LNCaP clone FGC (cell line): ENCODE data around the gene FOXN3.

ENCODE experiments used
- DNase-seq: peaks from one replicate; pipeline ENCODE4 v3.0.0-alpha.2; 2011; ENCODE audit warnings: low read depth
- H3K4me3 ChIP-seq: 2 replicates; pipeline ENCODE4 v1.5.1; 2011; ENCODE audit warnings: mild to moderate bottlenecking, low read depth, low read length, control low read depth
- CTCF ChIP-seq: IDR thresholded peaks from 2 replicates; pipeline ENCODE4 v1.5.1; 2012; ENCODE audit warnings: mild to moderate bottlenecking; ENCODE audit not compliant: control insufficient read depth, insufficient read depth; ENCODE audit errors: extremely low read depth

Gene FOXN3

GRCh38 chr14:89241934-89242651 is 174.9 kb downstream of the FOXN3 start:
- DNase-seq: no peak

GRCh38 chr14:89241257-89241656 is 175.8 kb downstream of the FOXN3 start:
- H3K4me3 ChIP-seq: no peak overlapping the region
- DNase-seq: no peak
- TF ChIP-seq CTCF: no peak

More at GRCh38 chr14:89241934-89242651, 174.9 kb downstream of the FOXN3 start:
- no peak overlapping the region for H3K4me3 ChIP-seq
- TF ChIP-seq CTCF: no peak

GRCh38 chr14:89240414-89240813 is 176.6 kb downstream of the FOXN3 start:
- no peak for TF ChIP-seq CTCF
- DNase-seq: no peak
- no peak overlapping the region for H3K4me3 ChIP-seq

GRCh38 chr14:89239023-89239422 is 178.0 kb downstream of the FOXN3 start:
- no peak for DNase-seq
- no peak for TF ChIP-seq CTCF
- no peak overlapping the region for H3K4me3 ChIP-seq

- no peak for DNase-seq
- no peak overlapping the region for H3K4me3 ChIP-seq
- peak; percentile 38; the same call in 1 of the 2 replicates for TF ChIP-seq CTCF
Measured at GRCh38 chr14:89237921-89238529, 179.0 kb downstream of the FOXN3 start.

- DNase-seq: no peak
- no peak for TF ChIP-seq CTCF
- no peak overlapping the region for H3K4me3 ChIP-seq
Measured at GRCh38 chr14:89236851-89237250, 180.2 kb downstream of the FOXN3 start.
